HepG2 (cell line): ENCODE data around the gene PRDM15. TPM values are rescaled to one million over a fixed set of nuclear protein-coding genes. Genes with fewer than 3 reads are reported as not detected.

Experiments used
- ATAC-seq: fragments of 200-7000 bp; cut with Tn5 transposase; 3 replicates; pipeline ENCODE4 v1.9.1; 2020; ENCODE audit warnings: mild to moderate bottlenecking, moderate library complexity
- BruUV-seq: library from RNA; stranded (reverse); fragments of 400-500 nt; replicated peaks from 2 replicates; lab custom pipeline; 2021; lab: Mats Ljungman, UMichigan
- CTCF ChIA-PET: fragments of 300-600 bp; formaldehyde crosslinking; extraction: SDS; loops from one replicate; lab custom pipeline; 2021; ENCODE audit warnings: low total read pairs, inconsistent platforms, low intra/inter-chr PET ratio; lab: Yijun Ruan, JAX
- POLR2A ChIA-PET: fragments of 350-600 bp; sonication (Branson Sonifier 250); formaldehyde crosslinking; loops from one replicate; lab custom pipeline; 2020; ENCODE audit warnings: antibody characterized with exemption, inconsistent platforms; lab: Yijun Ruan, JAX
- DNase-seq: peaks from one replicate; pipeline ENCODE4 v3.0.0-alpha.2; 2015; ENCODE audit warnings: low spot score
- FAIRE-seq: peaks from 3 replicates; lab custom pipeline; 2011; peaks lifted over from hg19 to GRCh38; lab: Jason Lieb, UNC
- H2AFZ ChIP-seq: one replicate; pipeline ENCODE4 v1.6.1; 2011; ENCODE audit warnings: low read length, inconsistent platforms
- H3K27ac ChIP-seq: fragments of 300-600 bp; 3 replicates; pipeline ENCODE4 v1.8.0; 2011; ENCODE audit warnings: mixed run types, mild to moderate bottlenecking, mixed read lengths, low read length, inconsistent platforms; ENCODE audit not compliant: insufficient read depth; ENCODE audit errors: extremely low read length
- H3K27me3 ChIP-seq, 2 experiments: fragments of 200-600 bp in 1 of 2; 2 replicates in 1 of 2; 3 replicates in 1 of 2; pipeline versions ENCODE4 v1.6.0 to v1.8.0; 2011; ENCODE audit warnings: low read length in 2 of 2, mild to moderate bottlenecking in 2 of 2, moderate library complexity in 2 of 2, inconsistent platforms in 1 of 2; ENCODE audit not compliant: insufficient read depth in 2 of 2, control insufficient read depth in 1 of 2
- H3K36me3 ChIP-seq, 2 experiments: fragments of 200-600 bp in 1 of 2; replicated peaks in 1 of 2; 2 replicates in 1 of 2; 3 replicates in 1 of 2; pipeline versions ENCODE4 v1.5.1 to v1.8.0; 2011; ENCODE audit warnings: low read length in 2 of 2, inconsistent platforms in 1 of 2; ENCODE audit not compliant: insufficient read depth in 2 of 2, control insufficient read depth in 1 of 2
- H3K4me1 ChIP-seq: 2 replicates; pipeline ENCODE4 v1.5.1; 2012; ENCODE audit warnings: low read length, inconsistent platforms; ENCODE audit not compliant: insufficient read depth
- H3K4me2 ChIP-seq: 2 replicates; pipeline ENCODE4 v1.6.0; 2011; ENCODE audit warnings: low read depth, low read length, inconsistent platforms
- H3K4me3 ChIP-seq, 3 experiments: fragments of 200-600 bp in 1 of 3; sonication (generic), shearing (Covaris generic) in 1 of 3; replicated peaks in 1 of 3; 2 replicates each; pipeline ENCODE4 v1.5.1; 2011 to 2016; ENCODE audit warnings: low read length in 3 of 3, inconsistent platforms in 2 of 3, low read depth in 2 of 3, mild to moderate bottlenecking in 2 of 3, control low read depth in 1 of 3, mixed read lengths in 1 of 3; ENCODE audit not compliant: insufficient read depth in 1 of 3
- H3K79me2 ChIP-seq: one replicate; pipeline ENCODE4 v1.6.1; 2011; ENCODE audit warnings: low read length, inconsistent platforms; ENCODE audit not compliant: insufficient read depth
- H3K9ac ChIP-seq: 2 replicates; pipeline ENCODE4 v1.6.0; 2011; ENCODE audit warnings: mild to moderate bottlenecking, low read depth, low read length, inconsistent platforms; ENCODE audit not compliant: insufficient read depth
- H3K9me3 ChIP-seq: 2 replicates; pipeline ENCODE4 v1.5.1; 2012; ENCODE audit warnings: mild to moderate bottlenecking, low read length
- H4K20me1 ChIP-seq: 2 replicates; pipeline ENCODE4 v1.6.0; 2011; ENCODE audit warnings: inconsistent platforms, mild to moderate bottlenecking, low read length, moderate library complexity; ENCODE audit not compliant: insufficient read depth
- HNF1B ChIP-seq: sonication (generic); formaldehyde crosslinking; IDR thresholded peaks from 2 replicates; pipeline ENCODE4 v1.5.1; 2020; ENCODE audit warnings: mild to moderate bottlenecking, moderate library complexity, missing genetic modification reagents
- RNF2 ChIP-seq: fragments of 450-650 bp; conservative IDR thresholded peaks from 2 replicates; pipeline ENCODE4 v1.6.1; 2016; ENCODE audit warnings: low read depth
- ZNF407 ChIP-seq: sonication (generic); formaldehyde crosslinking; IDR thresholded peaks from one replicate; pipeline ENCODE4 v1.5.1; 2020; ENCODE audit warnings: mild to moderate bottlenecking, missing genetic modification reagents; ENCODE audit errors: not compliant biosample characterization
- ZNF510 ChIP-seq: sonication (generic); formaldehyde crosslinking; IDR thresholded peaks from 2 replicates; pipeline ENCODE4 v1.4.0; 2020; ENCODE audit warnings: low read depth, mild to moderate bottlenecking, missing genetic modification reagents
- WGBS: methylation state at CpG from one replicate; pipeline ENCODE4 v1.1.6; 2017; ENCODE audit warnings: low lambda C conversion rate; 5-methylcytosine and 5-hydroxymethylcytosine counted together
- in situ Hi-C: cut with HindIII; loops from 2 replicates; pipeline ENCODE4 v1.10.0; 2017; ENCODE audit warnings: low pct_unique_long_range_greater_than_20kb; ENCODE audit not compliant: extremely low pct_ligation_motif_present
- intact Hi-C: fragments of 100-400 bp; cut with micrococcal nuclease; formaldehyde crosslinking; loops from one replicate; pipeline ENCODE4 v1.10.0; 2022; ENCODE audit not compliant: unreplicated experiment
- polyA plus RNA-seq, 8 experiments: library from polyadenylated mRNA; depleted of rRNA in 3 of 8; stranded (reverse) in 7 of 8; unstranded in 1 of 8; fragments of >200 nt; fragmentation: Illumina TruSeq in 4 of 8; extraction: Trizol in 4 of 8; gene quantifications; 2 replicates each; pipeline versions ENCODE4 v1.2.1 to v1.2.3, GENCODE V29; 2011 to 2016; ENCODE audit warnings: low read depth in 4 of 8, missing spikeins in 1 of 8, mixed read lengths in 1 of 8; ENCODE audit not compliant: insufficient read depth in 1 of 8
- total RNA-seq, 5 experiments: library from RNA; depleted of rRNA; stranded (reverse); fragments of >200 nt; fragmentation: Illumina TruSeq; extraction: Trizol; gene quantifications; 2 replicates each; pipeline ENCODE4 v1.2.3, GENCODE V29; 2016; ENCODE audit warnings: low read depth in 1 of 5

Gene PRDM15
- total and polyA plus RNA-seq, 2 of the 13 experiments (the other 11 are each of a cell fraction or from before 2014, with no cell fraction given), result 4.0 to 6.9 TPM

- no peak for TF ChIP-seq ZNF407 (CRISPR knock-in tag)
These were observed 69.1 kb downstream of the PRDM15 start (continued) for GRCh38 chr21:41809891-41810596.

- H3K4me1 ChIP-seq, result no peaks in the 10 kb centered on the region
- in situ Hi-C loops (no loop called here), intact Hi-C loops (no loop called here)
- ChIA-PET POLR2A (no interaction called here), CTCF (no interaction called here)
- WGBS, result 95% methylated on average over 22 of the region's 22 CpGs
- no peak overlapping the region for H3K27ac ChIP-seq
- no peaks in the 10 kb centered on the region for H3K79me2 ChIP-seq
- H3K4me2 ChIP-seq, result no peak overlapping the region
- no peaks in the 10 kb centered on the region for H3K27me3 ChIP-seq
- H3K36me3 ChIP-seq, result peaks cover 3 to 32% of the 10 kb centered on the region in 2 experiments; a peak in 4 of 5 replicates
- H3K4me3 ChIP-seq, result no peak overlapping the region
- H3K9ac ChIP-seq, result no peak overlapping the region
- no peak for FAIRE-seq
- H3K9me3 ChIP-seq, result no peaks in the 10 kb centered on the region
- no peak for ATAC-seq
- H2AFZ ChIP-seq, result no peak overlapping the region
- DNase-seq, result no peak
- TF ChIP-seq HNF1B (CRISPR knock-in tag) (no peak), ZNF510 (CRISPR knock-in tag) (no peak), RNF2 (no peak)
- no TSS peak for BruUV-seq
- no peaks in the 10 kb centered on the region for H4K20me1 ChIP-seq
These were observed 70.3 kb downstream of the PRDM15 start for GRCh38 chr21:41808846-41809245.
